Measurements from ENCODE around the gene CSHL1. TPM values are rescaled to one million over a fixed set of nuclear protein-coding genes. Genes with fewer than 3 reads are reported as not detected.
"Not testable (repeated sequence)": the region's sequence is repeated elsewhere in the genome, so short reads cannot be mapped to it uniquely, and the experiment has no call there.

The CSHL1 gene
- total RNA-seq, 2 donors from 2014 or later, result not detected

- H3K27ac ChIP-seq (ENCODE audit: low read depth, low read length), result no peak overlapping the region
- no peaks in the 10 kb centered on the region for H3K36me3 ChIP-seq (ENCODE audit: control insufficient read depth, insufficient read depth, low read length)
- no peaks in the 10 kb centered on the region for H3K27me3 ChIP-seq (ENCODE audit: control insufficient read depth, insufficient read depth, low read length, poor library complexity, severe bottlenecking)
- no peaks in the 10 kb centered on the region for H3K9me3 ChIP-seq (ENCODE audit: control insufficient read depth, low read length)
- no peak overlapping the region for H3K27ac Mint-ChIP-seq
- H3K4me3 Mint-ChIP-seq, result no peak overlapping the region
- H3K27me3 Mint-ChIP-seq (ENCODE audit: insufficient read depth), result no peaks in the 10 kb centered on the region
- DNase-seq, result no peak
- H3K36me3 Mint-ChIP-seq (ENCODE audit: low read depth), result no peaks in the 10 kb centered on the region
- H3K9me3 Mint-ChIP-seq, result no peaks in the 10 kb centered on the region
- WGBS, 2 experiments (ENCODE audit: insufficient coverage in 1 of 2, insufficient read length in 1 of 2), result 84 to 100% methylated on average over 3 to 5 of the region's 5 CpGs
- H3K9ac ChIP-seq (ENCODE audit: extremely low read depth, low read length, poor library complexity, severe bottlenecking), result no peak overlapping the region
- H3K4me3 ChIP-seq (ENCODE audit: low read length), result no peak overlapping the region
- no peaks in the 10 kb centered on the region for H3K4me1 Mint-ChIP-seq
- TF ChIP-seq CTCF (conservative IDR thresholded peaks at IDR 0.05), result no peak
- no peaks in the 10 kb centered on the region for H3K4me1 ChIP-seq (ENCODE audit: control insufficient read depth, insufficient read depth, low read length)
Measured at GRCh38 chr17:63925615-63926014, 14.6 kb upstream of the CSHL1 start.

GRCh38 chr17:63922402-63922801 is 11.3 kb upstream of the CSHL1 start:
- H3K4me1 ChIP-seq (ENCODE audit: control insufficient read depth, insufficient read depth, low read length); H3K9me3 ChIP-seq (ENCODE audit: control insufficient read depth, low read length); H3K27ac ChIP-seq (ENCODE audit: low read depth, low read length); H3K9me3 Mint-ChIP-seq; H3K4me3 Mint-ChIP-seq; H3K27me3 Mint-ChIP-seq (ENCODE audit: insufficient read depth); H3K9ac ChIP-seq (ENCODE audit: extremely low read depth, low read length, poor library complexity, severe bottlenecking); H3K36me3 Mint-ChIP-seq (ENCODE audit: low read depth); H3K27ac Mint-ChIP-seq; H3K27me3 ChIP-seq (ENCODE audit: control insufficient read depth, insufficient read depth, low read length, poor library complexity, severe bottlenecking); DNase-seq; H3K4me1 Mint-ChIP-seq; H3K4me3 ChIP-seq (ENCODE audit: low read length); H3K36me3 ChIP-seq (ENCODE audit: control insufficient read depth, insufficient read depth, low read length): not testable (repeated sequence)
- WGBS, 2 experiments (ENCODE audit: insufficient coverage in 1 of 2, insufficient read length in 1 of 2), result 91 to 93% methylated on average over 5 to 8 of the region's 9 CpGs

GRCh38 chr17:63920779-63921178 is 9.7 kb upstream of the CSHL1 start:
- H3K4me3 Mint-ChIP-seq; H3K9me3 ChIP-seq (ENCODE audit: control insufficient read depth, low read length); H3K4me1 Mint-ChIP-seq; H3K4me1 ChIP-seq (ENCODE audit: control insufficient read depth, insufficient read depth, low read length); H3K36me3 Mint-ChIP-seq (ENCODE audit: low read depth); H3K27ac ChIP-seq (ENCODE audit: low read depth, low read length); DNase-seq; H3K27me3 Mint-ChIP-seq (ENCODE audit: insufficient read depth); H3K27me3 ChIP-seq (ENCODE audit: control insufficient read depth, insufficient read depth, low read length, poor library complexity, severe bottlenecking); H3K27ac Mint-ChIP-seq; H3K4me3 ChIP-seq (ENCODE audit: low read length); H3K36me3 ChIP-seq (ENCODE audit: control insufficient read depth, insufficient read depth, low read length); H3K9me3 Mint-ChIP-seq; H3K9ac ChIP-seq (ENCODE audit: extremely low read depth, low read length, poor library complexity, severe bottlenecking): not testable (repeated sequence)
- WGBS, 2 experiments (ENCODE audit: insufficient coverage in 1 of 2, insufficient read length in 1 of 2), result 85% methylated on average over 3 to 5 of the region's 5 CpGs

GRCh38 chr17:63920050-63920449 is 9.0 kb upstream of the CSHL1 start:
- not testable (repeated sequence) for H3K36me3 Mint-ChIP-seq (ENCODE audit: low read depth); H3K9ac ChIP-seq (ENCODE audit: extremely low read depth, low read length, poor library complexity, severe bottlenecking); H3K4me3 ChIP-seq (ENCODE audit: low read length); H3K4me1 Mint-ChIP-seq; H3K36me3 ChIP-seq (ENCODE audit: control insufficient read depth, insufficient read depth, low read length); H3K4me3 Mint-ChIP-seq; DNase-seq; H3K27ac Mint-ChIP-seq; H3K9me3 ChIP-seq (ENCODE audit: control insufficient read depth, low read length); H3K27ac ChIP-seq (ENCODE audit: low read depth, low read length); H3K9me3 Mint-ChIP-seq; H3K27me3 ChIP-seq (ENCODE audit: control insufficient read depth, insufficient read depth, low read length, poor library complexity, severe bottlenecking); H3K4me1 ChIP-seq (ENCODE audit: control insufficient read depth, insufficient read depth, low read length)
- peaks cover 13% of the 10 kb centered on the region for H3K27me3 Mint-ChIP-seq (ENCODE audit: insufficient read depth)
- 83 to 90% methylated on average over 1 to 6 of the region's 6 CpGs for WGBS, 2 experiments (ENCODE audit: insufficient coverage in 1 of 2, insufficient read length in 1 of 2)

All from endodermal cell (in vitro differentiated cells).